ENCODE results near the gene TMEM156. TPM values are rescaled to one million over a fixed set of nuclear protein-coding genes. Genes with fewer than 3 reads are reported as not detected.
A peak's percentile ranks its signal among the peaks of the same experiment; 100 is the strongest.

The TMEM156 gene
- total RNA-seq, 2 donors from 2014 or later, result 0.27 to 0.51 TPM

DNA sequence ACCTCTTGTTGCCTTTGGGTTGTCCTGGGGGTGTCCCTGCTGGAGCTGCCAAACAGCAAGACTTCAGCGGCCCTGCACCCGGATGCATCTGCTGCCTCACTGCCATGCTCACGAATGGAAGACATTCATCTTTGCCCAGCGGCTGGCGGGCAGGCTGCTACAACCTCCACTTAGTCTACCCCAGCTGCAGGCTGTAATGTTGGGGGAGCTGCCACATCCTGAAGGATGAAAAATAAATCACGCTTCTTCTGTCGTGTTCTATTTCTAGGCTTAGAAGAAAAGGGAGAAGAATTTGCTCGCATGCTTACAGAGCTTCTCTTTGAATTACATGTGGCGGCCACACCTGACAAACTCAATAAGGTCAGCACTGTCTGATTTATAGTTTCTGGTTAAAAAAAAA, 103.2 kb downstream of the TMEM156 start:
- Histone ChIP-seq H3K27me3 (replicated peaks; ENCODE audit: insufficient read depth) (no peaks in the 10 kb centered on the region), H3K4me1 (replicated peaks) (no peaks in the 10 kb centered on the region), H3K9me3 (no peaks in the 10 kb centered on the region), H3K4me3 (no peak overlapping the region), H3K27ac (no peak overlapping the region), H3K36me3 (peaks cover 8 to 24% of the 10 kb centered on the region in 2 donors)
- TF ChIP-seq, protein P1, sequence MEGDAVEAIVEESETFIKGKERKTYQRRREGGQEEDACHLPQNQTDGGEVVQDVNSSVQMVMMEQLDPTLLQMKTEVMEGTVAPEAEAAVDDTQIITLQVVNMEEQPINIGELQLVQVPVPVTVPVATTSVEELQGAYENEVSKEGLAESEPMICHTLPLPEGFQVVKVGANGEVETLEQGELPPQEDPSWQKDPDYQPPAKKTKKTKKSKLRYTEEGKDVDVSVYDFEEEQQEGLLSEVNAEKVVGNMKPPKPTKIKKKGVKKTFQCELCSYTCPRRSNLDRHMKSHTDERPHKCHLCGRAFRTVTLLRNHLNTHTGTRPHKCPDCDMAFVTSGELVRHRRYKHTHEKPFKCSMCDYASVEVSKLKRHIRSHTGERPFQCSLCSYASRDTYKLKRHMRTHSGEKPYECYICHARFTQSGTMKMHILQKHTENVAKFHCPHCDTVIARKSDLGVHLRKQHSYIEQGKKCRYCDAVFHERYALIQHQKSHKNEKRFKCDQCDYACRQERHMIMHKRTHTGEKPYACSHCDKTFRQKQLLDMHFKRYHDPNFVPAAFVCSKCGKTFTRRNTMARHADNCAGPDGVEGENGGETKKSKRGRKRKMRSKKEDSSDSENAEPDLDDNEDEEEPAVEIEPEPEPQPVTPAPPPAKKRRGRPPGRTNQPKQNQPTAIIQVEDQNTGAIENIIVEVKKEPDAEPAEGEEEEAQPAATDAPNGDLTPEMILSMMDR (IDR thresholded peaks at IDR 0.05), result no peak
- no peak for TF ChIP-seq POLR2AphosphoS5 (IDR thresholded peaks at IDR 0.05)
- WGBS, result 87% methylated on average over 9 of the region's 9 CpGs
- intact Hi-C loops (cut with DNase I), result no loop called here
- no peak for DNase-seq (ENCODE audit: low spot score)

DNA sequence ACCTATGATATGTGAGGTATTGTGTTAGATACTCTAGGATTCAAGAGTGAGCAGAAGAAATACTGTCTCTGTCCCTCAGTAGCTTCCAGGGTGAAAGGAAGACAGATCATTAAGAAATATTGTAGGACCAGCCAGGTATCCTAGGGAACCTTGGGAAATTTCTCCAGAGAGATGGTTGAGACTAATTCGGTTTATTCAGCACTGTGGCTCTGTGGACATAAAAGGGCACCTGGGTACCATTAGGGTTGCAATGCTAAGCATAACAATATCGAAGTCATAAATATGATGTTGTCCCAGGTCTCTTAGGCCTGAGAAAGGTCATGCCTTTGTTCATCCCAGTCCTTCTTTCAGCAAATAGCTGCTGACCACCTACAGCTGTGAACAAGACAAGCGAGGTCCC, 103.6 kb downstream of the TMEM156 start:
- Histone ChIP-seq H3K27ac (no peak overlapping the region), H3K36me3 (peaks cover 8 to 24% of the 10 kb centered on the region in 2 donors), H3K4me3 (no peak overlapping the region), H3K9me3 (no peaks in the 10 kb centered on the region), H3K4me1 (replicated peaks) (no peaks in the 10 kb centered on the region), H3K27me3 (replicated peaks; ENCODE audit: insufficient read depth) (no peaks in the 10 kb centered on the region)
- intact Hi-C loops (cut with DNase I), result no loop called here
- 100% methylated on average over 3 of the region's 3 CpGs for WGBS
- DNase-seq (ENCODE audit: low spot score), result no peak
- TF ChIP-seq, protein P1 (IDR thresholded peaks at IDR 0.05), result no peak
- TF ChIP-seq POLR2A (IDR thresholded peaks at IDR 0.05) (no peak), POLR2AphosphoS5 (IDR thresholded peaks at IDR 0.05) (no peak)

DNA sequence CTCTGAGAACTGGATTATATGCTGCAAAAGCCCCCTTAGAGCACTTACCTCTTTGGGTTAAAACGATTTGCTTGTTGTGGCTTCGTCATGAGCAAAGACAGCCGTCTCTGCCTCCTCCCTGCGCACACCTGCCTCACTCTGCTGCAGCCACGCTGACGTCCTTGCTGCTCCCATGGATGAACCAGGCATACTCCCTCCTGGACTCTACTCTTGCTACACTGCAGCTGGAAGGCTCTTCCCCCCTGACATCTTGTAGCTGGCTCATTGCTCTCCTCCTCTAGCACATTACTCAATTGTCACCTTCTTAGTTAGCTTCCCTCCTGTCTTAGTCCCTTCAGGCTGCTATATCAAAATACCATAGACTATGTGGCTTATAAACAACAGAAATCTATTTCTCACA, 105.3 kb downstream of the TMEM156 start:
- Histone ChIP-seq H3K4me3 (no peak overlapping the region), H3K4me1 (replicated peaks) (no peaks in the 10 kb centered on the region), H3K27me3 (replicated peaks; ENCODE audit: insufficient read depth) (no peaks in the 10 kb centered on the region), H3K36me3 (peaks cover 4 to 12% of the 10 kb centered on the region in 2 donors), H3K9me3 (no peaks in the 10 kb centered on the region), H3K27ac (no peak overlapping the region)
- no peak for DNase-seq (ENCODE audit: low spot score)
- TF ChIP-seq, protein P1 (IDR thresholded peaks at IDR 0.05), result no peak
- TF ChIP-seq POLR2AphosphoS5 (IDR thresholded peaks at IDR 0.05) (no peak), POLR2A (IDR thresholded peaks at IDR 0.05) (no peak)
- intact Hi-C loops (cut with DNase I), result no loop called here
- 77% methylated on average over 6 of the region's 6 CpGs for WGBS

DNA sequence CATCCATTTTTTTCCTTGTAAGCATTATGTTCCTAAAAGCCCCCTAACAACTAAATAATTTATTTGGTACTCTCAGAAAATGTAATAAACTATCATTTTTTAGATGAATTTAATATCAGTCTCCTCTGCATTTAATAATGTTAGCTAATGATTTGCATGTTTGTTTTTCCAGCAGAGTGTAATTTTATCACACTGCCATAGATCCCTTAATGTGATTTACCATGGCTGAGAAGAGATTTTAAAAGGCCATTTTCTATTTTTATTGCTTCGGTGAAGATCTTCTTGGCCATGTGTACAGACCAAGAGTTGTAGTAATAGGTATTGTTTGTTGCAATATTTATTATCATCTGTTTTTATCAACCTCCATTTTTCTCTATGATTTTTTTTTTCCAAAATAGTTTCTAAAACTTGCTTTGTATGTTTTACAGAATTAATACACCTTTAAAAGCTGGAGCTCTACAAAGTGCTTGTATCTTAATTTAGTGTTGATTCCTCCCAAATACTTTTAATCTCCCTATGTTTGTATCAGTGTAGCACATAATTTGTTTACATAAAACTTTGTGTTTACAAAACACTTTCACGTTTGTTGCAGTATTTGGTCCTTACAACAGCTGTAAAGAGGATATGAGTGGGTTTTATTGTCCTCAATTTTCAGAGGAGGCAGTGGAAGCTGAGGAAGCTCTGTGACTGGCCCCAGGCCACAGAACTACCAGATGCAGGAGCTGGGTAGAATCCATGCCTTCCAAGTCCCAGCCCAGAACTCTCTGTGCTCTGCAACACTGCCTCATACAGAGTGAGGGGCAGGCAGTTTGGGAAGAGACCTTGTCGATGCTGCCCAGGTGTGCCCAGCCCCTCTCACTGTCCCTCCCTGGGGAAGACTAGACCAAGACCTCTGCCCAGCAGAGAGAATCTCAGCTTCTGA, 106.5 kb downstream of the TMEM156 start:
- no peak for DNase-seq (ENCODE audit: low spot score)
- Histone ChIP-seq H3K9me3 (no peaks in the 10 kb centered on the region), H3K4me3 (no peak overlapping the region), H3K36me3 (peaks cover 2 to 6% of the 10 kb centered on the region in 2 donors), H3K27me3 (replicated peaks; ENCODE audit: insufficient read depth) (no peaks in the 10 kb centered on the region), H3K4me1 (replicated peaks) (no peaks in the 10 kb centered on the region), H3K27ac (peak overlapping the region; percentile 20 to 24)
- TF ChIP-seq POLR2AphosphoS5 (IDR thresholded peaks at IDR 0.05), result peak; percentile 19
- no peak for TF ChIP-seq POLR2A (IDR thresholded peaks at IDR 0.05)
- intact Hi-C loops (cut with DNase I), result no loop called here
- WGBS, result 39% methylated on average over 3 of the region's 3 CpGs

DNA sequence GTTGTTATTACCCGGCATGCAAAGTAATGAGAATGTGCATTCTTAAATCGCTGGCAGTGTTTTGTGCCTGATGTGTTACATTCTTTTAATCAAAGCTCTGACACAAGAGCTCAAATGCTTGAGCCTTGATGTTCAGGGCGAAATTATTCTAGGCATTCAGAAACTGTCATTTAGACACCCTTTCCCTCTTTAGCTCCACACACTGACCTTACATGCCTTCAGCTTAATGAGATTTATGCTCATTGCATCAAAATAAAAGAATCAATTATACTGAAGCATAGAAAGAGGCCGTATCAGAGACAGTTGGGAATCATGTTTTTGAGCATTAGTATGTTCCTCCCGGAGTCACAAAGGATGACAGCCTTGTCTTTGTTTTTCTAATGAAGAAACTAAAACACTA, 107.9 kb downstream of the TMEM156 start:
- H3K4me3 ChIP-seq, result no peak overlapping the region
- peaks cover 0 to 6% of the 10 kb centered on the region in 2 donors for H3K36me3 ChIP-seq
- H3K27ac ChIP-seq, result no peak overlapping the region
- TF ChIP-seq POLR2A (IDR thresholded peaks at IDR 0.05) (no peak), POLR2AphosphoS5 (IDR thresholded peaks at IDR 0.05) (no peak)
- TF ChIP-seq, protein P1 (IDR thresholded peaks at IDR 0.05), result no peak
- no peaks in the 10 kb centered on the region for H3K9me3 ChIP-seq
- no peaks in the 10 kb centered on the region for H3K4me1 ChIP-seq (replicated peaks)
- no peak for DNase-seq (ENCODE audit: low spot score)
- H3K27me3 ChIP-seq (replicated peaks; ENCODE audit: insufficient read depth), result no peaks in the 10 kb centered on the region
- WGBS, result 59% methylated on average over 5 of the region's 5 CpGs
- intact Hi-C loops (cut with DNase I), result no loop called here
